GM10266 (cell line): ENCODE measurements around the gene CHD2.

ENCODE experiments used
- DNase-seq: peaks from one replicate; pipeline ENCODE4 v3.0.0; 2012; ENCODE audit errors: extremely low spot score
- CTCF ChIP-seq: IDR thresholded peaks from 2 replicates; pipeline ENCODE4 v1.5.1; 2012; ENCODE audit warnings: mild to moderate bottlenecking, low read depth; ENCODE audit not compliant: control insufficient read depth, insufficient read depth; ENCODE audit errors: missing control alignments

Gene CHD2

GRCh38 chr15:92886815-92887214 is 13.3 kb upstream of the CHD2 start:
- no peak for DNase-seq
- no peak for TF ChIP-seq CTCF

GRCh38 chr15:92887869-92888268 is 12.3 kb upstream of the CHD2 start:
- no peak for TF ChIP-seq CTCF
- DNase-seq: no peak

- no peak for TF ChIP-seq CTCF
- DNase-seq: no peak
These were observed 10.6 kb upstream of the CHD2 start for GRCh38 chr15:92889390-92890107.

GRCh38 chr15:92891533-92892200 is 8.5 kb upstream of the CHD2 start:
- no peak for TF ChIP-seq CTCF
- DNase-seq: no peak

GRCh38 chr15:92892201-92892555 is 7.9 kb upstream of the CHD2 start:
- DNase-seq: no peak
- no peak for TF ChIP-seq CTCF

GRCh38 chr15:92893200-92893599 is 6.9 kb upstream of the CHD2 start:
- TF ChIP-seq CTCF: no peak
- no peak for DNase-seq

- no peak for TF ChIP-seq CTCF
- no peak for DNase-seq
These were observed 3.6 kb upstream of the CHD2 start for GRCh38 chr15:92896561-92896960.
